Natural killer cell (primary cell): ENCODE results near the gene TMEM255B. TPM values are rescaled to one million over a fixed set of nuclear protein-coding genes. Genes with fewer than 3 reads are reported as not detected.

Source experiments
- ATAC-seq, 3 donors: fragments of 150-1000 bp in 2 of 3; fragments of 200-7000 bp in 1 of 3; cut with Tn5 transposase; 1 replicate in 1 of 3; 2 replicates in 2 of 3; pipeline ENCODE4 v1.10.0; 2021; ENCODE audit warnings: mild to moderate bottlenecking in 2 of 3, moderate library complexity in 2 of 3
- DNase-seq, 2 donors: peaks; one replicate each; pipeline versions ENCODE4 v3.0.0 to v3.0.0-alpha.2; 2013 to 2021; ENCODE audit warnings: mixed read lengths in 1 of 2
- H3K27ac ChIP-seq: one replicate; pipeline ENCODE4 v1.5.1; 2013; ENCODE audit warnings: mild to moderate bottlenecking, low read length
- H3K27me3 ChIP-seq: one replicate; pipeline ENCODE4 v1.6.1; 2013; ENCODE audit warnings: low read length; ENCODE audit not compliant: control insufficient read depth, insufficient read depth
- H3K36me3 ChIP-seq: one replicate; pipeline ENCODE4 v1.6.1; 2013; ENCODE audit warnings: low read length; ENCODE audit not compliant: control insufficient read depth, insufficient read depth
- H3K4me1 ChIP-seq: one replicate; pipeline ENCODE4 v1.6.1; 2013; ENCODE audit warnings: low read length; ENCODE audit not compliant: control insufficient read depth, insufficient read depth
- H3K4me3 ChIP-seq: one replicate; pipeline ENCODE4 v1.5.1; 2013; ENCODE audit warnings: low read length
- H3K9me3 ChIP-seq: one replicate; pipeline ENCODE4 v1.6.1; 2013; ENCODE audit warnings: low read length; ENCODE audit not compliant: control insufficient read depth, insufficient read depth
- H3K27ac Mint-ChIP-seq, 2 donors: one replicate each; pipeline ENCODE4 v1.8.0; 2022; ENCODE audit warnings: mild to moderate bottlenecking in 2 of 2, mixed read lengths in 2 of 2, moderate library complexity in 1 of 2
- H3K27me3 Mint-ChIP-seq, 2 donors: one replicate each; pipeline ENCODE4 v1.8.0; 2022; ENCODE audit warnings: low read depth in 2 of 2, mixed read lengths in 2 of 2
- H3K36me3 Mint-ChIP-seq: one replicate; pipeline ENCODE4 v1.8.0; 2022; ENCODE audit warnings: mixed read lengths
- H3K4me1 Mint-ChIP-seq, 2 donors: one replicate each; pipeline ENCODE4 v1.8.0; 2022; ENCODE audit warnings: mixed read lengths in 2 of 2
- H3K4me3 Mint-ChIP-seq: one replicate; pipeline ENCODE4 v1.8.0; 2022; ENCODE audit warnings: mild to moderate bottlenecking, moderate library complexity, mixed read lengths
- H3K9me3 Mint-ChIP-seq, 2 donors: one replicate each; pipeline ENCODE4 v1.8.0; 2022; ENCODE audit warnings: mixed read lengths in 2 of 2
- WGBS: methylation state at CpG from one replicate; pipeline ENCODE4 v1.1.7; 2013; ENCODE audit warnings: missing lambda C conversion rate; ENCODE audit not compliant: insufficient coverage; 5-methylcytosine and 5-hydroxymethylcytosine counted together
- intact Hi-C: fragments of 100-400 bp; cut with micrococcal nuclease; formaldehyde crosslinking; loops from one replicate; pipeline ENCODE4 v1.14.2; 2022
- total RNA-seq, 4 donors: library from RNA; stranded (reverse); fragments of 120-200 nt in 1 of 4; gene quantifications; one replicate each; pipeline versions ENCODE4 v1.2.3 to v1.2.4, GENCODE V29; 2013 to 2022
- TF ChIP-seq, protein P1 (sequence below): fragments of 200-600 bp; IDR thresholded peaks from one replicate; pipeline ENCODE4 v1.8.0; 2022; ENCODE audit warnings: antibody characterized with exemption

Gene TMEM255B
- total RNA-seq, 3 donors from 2014 or later (not counting 1 experiment from before 2014, with no cell fraction given): 0.38 to 3.0 (median 1.0) TPM

- Histone ChIP-seq H3K27ac (no peak overlapping the region), H3K27me3 (peaks cover 3% of the 10 kb centered on the region), H3K4me3 (no peak overlapping the region), H3K36me3 (no peaks in the 10 kb centered on the region), H3K4me1 (peaks cover 2% of the 10 kb centered on the region), H3K9me3 (no peaks in the 10 kb centered on the region)
- Mint-ChIP-seq H3K9me3 (peaks cover 0 to 2% of the 10 kb centered on the region in 2 donors), H3K27ac (no peak overlapping the region), H3K4me3 (no peak overlapping the region), H3K4me1 (peaks cover 0 to under 1% of the 10 kb centered on the region in 2 donors), H3K36me3 (no peaks in the 10 kb centered on the region), H3K27me3 (peaks cover 15 to 19% of the 10 kb centered on the region in 2 donors)
- WGBS: 83% methylated on average over 11 of the region's 11 CpGs
- intact Hi-C loops: no loop called here
- no peak for ATAC-seq
- TF ChIP-seq, protein P1, sequence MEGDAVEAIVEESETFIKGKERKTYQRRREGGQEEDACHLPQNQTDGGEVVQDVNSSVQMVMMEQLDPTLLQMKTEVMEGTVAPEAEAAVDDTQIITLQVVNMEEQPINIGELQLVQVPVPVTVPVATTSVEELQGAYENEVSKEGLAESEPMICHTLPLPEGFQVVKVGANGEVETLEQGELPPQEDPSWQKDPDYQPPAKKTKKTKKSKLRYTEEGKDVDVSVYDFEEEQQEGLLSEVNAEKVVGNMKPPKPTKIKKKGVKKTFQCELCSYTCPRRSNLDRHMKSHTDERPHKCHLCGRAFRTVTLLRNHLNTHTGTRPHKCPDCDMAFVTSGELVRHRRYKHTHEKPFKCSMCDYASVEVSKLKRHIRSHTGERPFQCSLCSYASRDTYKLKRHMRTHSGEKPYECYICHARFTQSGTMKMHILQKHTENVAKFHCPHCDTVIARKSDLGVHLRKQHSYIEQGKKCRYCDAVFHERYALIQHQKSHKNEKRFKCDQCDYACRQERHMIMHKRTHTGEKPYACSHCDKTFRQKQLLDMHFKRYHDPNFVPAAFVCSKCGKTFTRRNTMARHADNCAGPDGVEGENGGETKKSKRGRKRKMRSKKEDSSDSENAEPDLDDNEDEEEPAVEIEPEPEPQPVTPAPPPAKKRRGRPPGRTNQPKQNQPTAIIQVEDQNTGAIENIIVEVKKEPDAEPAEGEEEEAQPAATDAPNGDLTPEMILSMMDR: no peak
- no peak for DNase-seq
Observed at GRCh38 chr13:113753171-113753570, 5.9 kb upstream of the TMEM255B start.

DNA sequence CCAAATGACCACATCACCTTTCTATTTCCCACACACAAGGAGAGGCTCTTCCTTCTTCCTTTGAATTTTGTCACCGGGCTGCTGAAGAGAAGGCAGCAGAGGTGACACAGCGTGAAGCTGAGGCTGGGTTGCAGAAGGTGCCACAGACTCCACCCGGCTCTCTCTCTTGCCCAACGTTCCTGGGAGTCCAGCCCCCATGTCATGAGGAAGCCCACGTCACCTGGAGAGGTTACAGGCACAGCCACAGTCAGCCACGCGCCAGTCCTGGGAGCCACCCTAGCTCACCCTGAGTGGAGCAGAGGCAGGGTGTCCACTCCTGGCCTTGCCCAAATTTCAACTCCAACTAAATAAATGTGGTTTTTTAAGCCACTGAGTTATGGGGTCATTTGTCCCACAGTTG, 4.8 kb upstream of the TMEM255B start:
- Histone ChIP-seq H3K4me1 (peaks cover 10% of the 10 kb centered on the region), H3K36me3 (no peaks in the 10 kb centered on the region), H3K27me3 (peaks cover 11% of the 10 kb centered on the region), H3K27ac (no peak overlapping the region), H3K9me3 (no peaks in the 10 kb centered on the region), H3K4me3 (no peak overlapping the region)
- intact Hi-C loops: no loop called here
- Mint-ChIP-seq H3K27ac (no peak overlapping the region), H3K36me3 (no peaks in the 10 kb centered on the region), H3K9me3 (peaks cover 0 to 2% of the 10 kb centered on the region in 2 donors), H3K27me3 (peaks cover 16 to 25% of the 10 kb centered on the region in 2 donors), H3K4me1 (peaks cover 7 to 8% of the 10 kb centered on the region in 2 donors), H3K4me3 (no peak overlapping the region)
- TF ChIP-seq, protein P1: no peak
- 80% methylated on average over 7 of the region's 7 CpGs for WGBS
- no peak for DNase-seq
- ATAC-seq: no peak

DNA sequence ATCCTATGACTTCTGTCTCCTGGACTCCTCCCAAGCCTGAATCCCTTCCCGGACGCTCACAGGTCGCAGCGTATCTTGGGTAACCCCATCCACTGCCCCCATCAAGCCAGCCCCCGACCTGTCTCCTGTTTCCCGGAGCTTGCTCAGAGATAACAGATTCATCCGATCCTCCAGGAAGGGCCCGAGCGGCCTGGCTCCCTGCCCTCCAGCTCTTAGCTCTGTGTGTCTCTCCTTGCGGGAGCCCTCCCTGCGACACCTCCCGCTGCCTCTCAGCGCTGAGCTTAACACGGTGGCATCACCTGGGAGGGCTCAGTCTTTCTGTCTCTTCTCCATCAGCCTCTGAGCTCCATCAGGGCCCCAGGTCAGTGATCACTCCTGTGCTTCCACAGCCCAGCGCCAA, 4.3 kb upstream of the TMEM255B start:
- no peak overlapping the region for H3K27ac Mint-ChIP-seq
- DNase-seq (no peak), ATAC-seq (no peak)
- intact Hi-C loops: no loop called here
- no peak overlapping the region for H3K27ac ChIP-seq
- H3K4me3 Mint-ChIP-seq: no peak overlapping the region
- peaks cover 20 to 29% of the 10 kb centered on the region in 2 donors for H3K27me3 Mint-ChIP-seq
- peaks cover 15% of the 10 kb centered on the region for H3K4me1 ChIP-seq
- H3K4me3 ChIP-seq: no peak overlapping the region
- peaks cover 13% of the 10 kb centered on the region for H3K27me3 ChIP-seq
- 89% methylated on average over 15 of the region's 15 CpGs for WGBS
- H3K4me1 Mint-ChIP-seq: peaks cover 11 to 12% of the 10 kb centered on the region in 2 donors
- no peaks in the 10 kb centered on the region for H3K36me3 ChIP-seq
- no peaks in the 10 kb centered on the region for H3K9me3 ChIP-seq
- peaks cover 0 to 2% of the 10 kb centered on the region in 2 donors for H3K9me3 Mint-ChIP-seq
- H3K36me3 Mint-ChIP-seq: no peaks in the 10 kb centered on the region
- TF ChIP-seq, protein P1: no peak

DNA sequence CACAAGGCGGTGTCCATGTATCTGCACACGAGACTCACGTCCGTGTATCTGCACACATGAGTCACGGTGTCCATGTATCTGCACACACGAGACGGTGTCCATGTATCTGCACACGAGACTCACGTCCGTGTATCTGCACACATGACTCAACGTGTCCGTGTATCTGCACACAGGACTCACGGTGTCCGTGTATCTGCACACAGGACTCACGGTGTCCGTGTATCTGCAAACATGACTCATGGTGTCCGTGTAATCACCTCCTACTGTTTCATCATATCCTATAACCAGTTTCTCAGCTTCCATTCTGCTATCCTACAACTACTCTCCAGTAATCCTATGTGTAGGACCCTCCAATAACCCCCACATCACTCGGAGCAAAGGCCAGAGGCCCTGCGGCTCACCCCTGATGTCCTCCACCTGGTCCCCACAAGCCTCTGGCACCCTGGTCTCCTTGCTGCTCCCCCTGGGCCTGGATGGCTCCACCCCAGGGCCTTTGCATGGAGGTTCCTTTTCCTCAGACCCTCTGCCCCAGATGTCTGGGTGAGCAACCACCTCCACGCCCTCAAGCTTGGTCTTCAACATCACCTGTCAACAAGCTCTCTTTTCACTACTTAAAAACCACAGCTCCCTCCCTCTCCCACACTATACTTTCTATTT, 2.5 kb upstream of the TMEM255B start:
- peaks cover 24% of the 10 kb centered on the region for H3K27me3 ChIP-seq

More for the DNA sequence above, 2.5 kb upstream of the TMEM255B start:
- DNase-seq (no peak), ATAC-seq (no peak)
- H3K36me3 Mint-ChIP-seq: no peaks in the 10 kb centered on the region
- Histone ChIP-seq H3K27ac (no peak overlapping the region), H3K9me3 (no peaks in the 10 kb centered on the region), H3K4me3 (no peak overlapping the region), H3K36me3 (no peaks in the 10 kb centered on the region), H3K4me1 (peaks cover 19% of the 10 kb centered on the region)
- H3K27me3 Mint-ChIP-seq: peaks cover 37 to 45% of the 10 kb centered on the region in 2 donors
- no peaks in the 10 kb centered on the region for H3K9me3 Mint-ChIP-seq
- intact Hi-C loops: no loop called here
- TF ChIP-seq, protein P1: no peak
- peaks cover 13 to 20% of the 10 kb centered on the region in 2 donors for H3K4me1 Mint-ChIP-seq
- no peak overlapping the region for H3K27ac Mint-ChIP-seq
- H3K4me3 Mint-ChIP-seq: no peak overlapping the region
- 96% methylated on average over 20 of the region's 20 CpGs for WGBS
